GM21786 (cell line): Measurements from ENCODE around the gene SIKE1.
"Not testable (repeated sequence)": the region's sequence is repeated elsewhere in the genome, so short reads cannot be mapped to it uniquely, and the experiment has no call there.

ENCODE experiments used
- ATAC-seq: cut with Tn5 transposase; IDR thresholded peaks from one replicate; pipeline ENCODE4 v1.9.1; 2021; ENCODE audit not compliant: unreplicated experiment

Gene SIKE1

DNA sequence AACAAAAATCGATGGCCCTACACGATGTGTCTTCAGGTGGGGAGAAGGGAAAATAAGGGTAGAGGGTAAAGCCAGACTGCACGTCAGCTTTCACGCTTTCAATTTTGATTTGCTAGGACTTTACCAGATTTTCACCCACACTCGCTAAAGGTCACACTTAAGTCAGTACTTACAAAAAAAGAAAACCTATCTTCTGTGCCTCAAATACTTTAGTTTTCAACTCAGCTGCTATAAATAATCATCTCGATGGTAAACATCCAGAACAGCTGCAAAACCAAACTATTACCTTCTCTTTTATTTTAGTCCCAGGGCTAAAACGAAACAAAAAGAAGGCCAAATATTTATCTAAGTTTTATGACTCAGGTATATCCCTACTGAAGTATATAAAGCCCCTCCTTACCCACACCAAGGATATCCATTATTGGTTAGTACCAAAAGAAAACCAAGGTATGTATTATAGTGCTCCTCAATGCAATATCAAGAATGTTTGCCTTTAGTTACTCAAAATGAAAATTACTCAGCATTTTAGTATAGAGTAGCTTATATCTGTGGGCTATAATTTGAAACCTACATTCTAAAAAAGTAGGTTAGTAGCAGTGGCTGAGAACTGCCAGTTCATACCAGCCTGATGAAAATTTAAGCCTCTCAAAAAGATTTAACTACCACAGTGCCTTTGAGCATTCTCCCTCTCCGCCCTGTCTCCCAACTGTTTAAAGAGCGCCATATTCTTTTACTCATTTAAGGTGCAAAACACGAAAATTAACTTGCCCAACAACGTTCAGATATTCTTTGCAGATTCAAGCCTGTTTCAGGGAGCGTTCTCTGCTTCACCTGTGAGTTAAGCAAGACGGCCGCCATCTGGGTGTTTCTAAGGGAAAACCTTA lies 24.2 kb downstream of the SIKE1 start:
- ATAC-seq = peak; percentile 33

DNA sequence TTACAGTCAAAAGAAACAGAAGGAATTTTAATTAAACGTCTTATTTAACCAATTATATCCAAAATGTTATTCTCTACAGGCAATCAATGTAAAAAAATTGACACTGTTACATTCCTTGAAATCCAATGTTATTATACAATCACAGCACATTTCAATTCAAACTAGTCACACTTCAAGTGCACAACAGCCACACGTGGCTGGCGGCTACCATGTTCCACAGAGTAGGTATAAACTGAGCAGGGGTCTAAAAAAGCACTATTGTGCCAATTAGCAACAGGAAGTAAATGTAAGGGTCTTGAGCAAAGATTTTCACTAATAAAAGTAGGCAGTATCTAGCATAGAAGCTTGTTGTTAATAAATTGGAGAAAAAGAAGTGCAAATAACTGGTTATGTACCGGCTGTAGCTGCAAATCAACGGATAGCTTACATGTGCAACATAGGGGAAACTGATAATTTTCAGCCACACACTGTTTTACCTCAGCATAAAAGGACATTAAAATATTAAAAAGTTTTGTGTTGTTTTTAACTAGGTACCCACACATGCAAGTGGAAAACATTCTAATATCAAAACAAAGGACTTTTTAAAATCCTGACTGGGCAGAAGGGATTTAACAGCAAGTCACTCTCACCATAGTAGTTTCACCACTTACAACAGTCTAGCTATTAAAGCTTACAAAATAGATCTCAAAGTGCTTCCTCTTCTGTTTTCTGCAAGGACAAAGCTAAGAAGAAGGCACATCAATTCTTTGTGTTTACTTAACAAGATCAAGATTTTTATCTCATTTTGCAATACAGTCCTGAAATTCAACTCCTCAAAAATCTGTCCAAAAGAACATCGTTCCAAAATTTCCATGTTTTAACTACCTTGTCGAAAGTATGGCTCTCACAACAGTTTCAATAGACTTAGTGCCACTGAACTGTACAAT lies 25.2 kb downstream of the SIKE1 start:
- ATAC-seq = no peak

DNA sequence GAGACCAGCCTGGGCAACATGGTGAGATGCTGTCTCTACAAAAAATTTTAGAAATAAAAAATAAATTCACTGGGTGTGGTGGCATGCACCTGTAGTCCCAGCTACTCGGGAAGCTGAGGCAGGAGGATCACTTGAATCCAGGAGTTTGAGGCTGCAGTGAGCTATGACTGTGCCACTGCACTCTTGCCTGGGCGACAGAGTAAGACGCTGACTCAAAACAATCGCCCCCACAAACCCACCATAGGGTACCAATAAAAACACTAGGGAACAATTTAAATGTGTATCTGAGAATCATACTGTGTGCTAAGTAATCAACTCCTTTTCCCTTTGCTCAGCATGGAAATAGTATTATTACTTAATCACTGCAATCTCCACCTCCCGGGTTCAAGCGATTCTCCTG lies 26.8 kb downstream of the SIKE1 start:
- ATAC-seq = not testable (repeated sequence)

GRCh38 chr1:114753143-114753542 lies 27.3 kb downstream of the SIKE1 start:
- no peak for ATAC-seq

DNA sequence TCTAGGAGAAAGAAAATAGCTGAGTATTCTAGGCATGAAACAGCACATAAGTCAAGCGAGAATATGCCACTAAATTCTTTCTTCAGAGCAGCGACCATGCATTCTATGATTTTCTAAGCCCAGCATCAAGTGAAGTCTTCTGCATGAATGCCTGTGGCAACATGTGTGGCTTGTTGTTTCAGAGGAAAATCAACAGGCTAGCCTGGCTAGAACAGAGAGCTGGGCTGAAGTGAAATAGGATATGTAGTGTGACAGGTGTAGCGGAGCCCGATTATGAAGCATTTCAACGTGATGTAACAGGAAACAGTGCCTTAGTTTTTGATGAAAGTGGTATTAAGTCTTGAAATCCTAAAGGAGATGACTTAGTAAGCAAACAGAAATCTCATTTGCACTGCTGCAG lies 29.7 kb downstream of the SIKE1 start:
- ATAC-seq = no peak

- no peak for ATAC-seq
Measured at GRCh38 chr1:114749835-114750234, 30.6 kb downstream of the SIKE1 start.

GRCh38 chr1:114746450-114747121 lies 33.9 kb downstream of the SIKE1 start:
- ATAC-seq = no peak

DNA sequence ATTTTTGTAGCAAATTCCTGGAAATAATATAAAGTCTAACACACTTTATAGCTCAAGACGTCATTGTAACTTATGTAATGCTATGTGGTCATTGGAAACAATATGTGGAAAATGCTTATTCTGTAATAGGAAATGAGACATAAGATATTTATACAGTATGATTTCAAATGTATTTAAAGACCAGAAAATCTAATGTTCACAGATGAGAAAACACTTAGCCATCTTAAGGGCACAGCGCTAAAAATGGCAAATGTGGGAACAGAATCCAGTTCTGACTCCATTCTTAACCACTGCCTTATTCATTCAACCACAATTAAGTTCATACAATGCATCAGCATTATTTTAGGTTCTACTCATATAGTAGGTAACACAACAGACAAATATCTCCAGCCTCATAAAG lies 35.2 kb downstream of the SIKE1 start:
- ATAC-seq = no peak

- ATAC-seq = no peak
Measured at GRCh38 chr1:114741963-114742746, 38.3 kb downstream of the SIKE1 start.

DNA sequence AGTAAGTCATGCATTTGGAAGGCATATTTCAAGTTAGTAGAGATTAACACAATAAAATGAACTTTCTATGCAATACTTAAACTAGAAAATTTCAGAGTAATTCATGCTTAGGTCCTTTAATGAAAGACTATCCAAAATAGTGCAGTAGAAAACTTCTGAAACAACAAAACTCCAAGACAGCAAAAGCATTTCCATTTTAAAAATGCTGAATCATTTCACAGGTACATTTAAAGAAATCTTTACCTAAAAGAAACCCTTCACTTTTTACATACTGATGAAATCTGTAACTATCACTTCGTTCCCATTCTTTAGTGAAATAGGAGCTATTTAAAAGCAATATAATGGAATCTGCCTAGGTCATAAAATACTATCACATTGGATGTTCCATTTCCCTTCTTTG lies 40.2 kb downstream of the SIKE1 start:
- ATAC-seq = no peak

GRCh38 chr1:114737314-114737849 lies 43.1 kb downstream of the SIKE1 start:
- ATAC-seq = no peak

DNA sequence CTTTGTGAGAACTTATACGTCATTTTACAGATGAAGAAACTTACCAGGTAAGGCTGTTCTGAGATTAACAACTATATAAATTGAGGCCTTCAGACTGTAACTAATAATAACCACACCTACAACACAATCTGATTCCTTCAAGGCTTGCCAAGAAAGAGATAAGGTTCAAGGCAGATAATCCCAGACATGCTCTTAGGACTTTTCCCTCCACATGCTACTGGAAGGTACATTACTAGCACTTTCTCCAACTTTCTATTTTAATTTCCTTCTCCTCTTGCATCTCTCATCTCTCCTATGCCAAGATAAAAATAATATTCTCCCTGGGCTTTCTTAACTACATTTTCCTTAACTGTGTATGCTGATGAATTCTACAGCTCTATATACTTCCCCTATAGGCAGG lies 45.0 kb downstream of the SIKE1 start:
- ATAC-seq = no peak

GRCh38 chr1:114729782-114730181 lies 50.7 kb downstream of the SIKE1 start:
- no peak for ATAC-seq

DNA sequence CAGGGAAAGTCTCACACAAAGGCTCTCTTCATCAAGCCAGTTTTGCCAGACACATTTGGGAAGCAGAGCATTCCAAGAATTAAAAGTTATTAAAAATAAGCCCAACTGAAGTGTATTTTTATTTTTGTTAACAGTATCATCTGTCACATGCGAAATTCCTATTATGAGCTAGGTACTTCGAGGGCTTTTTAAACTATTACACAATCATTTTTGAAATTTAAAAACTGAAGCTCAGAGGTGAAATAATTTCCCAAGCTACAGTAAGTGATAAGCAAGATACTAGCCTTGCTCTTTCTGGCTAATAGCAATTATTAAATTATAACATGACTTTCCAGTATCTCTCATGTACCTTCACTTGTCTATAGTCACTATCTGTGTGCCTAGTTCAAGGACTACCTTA lies 51.9 kb downstream of the SIKE1 start:
- no peak for ATAC-seq

GRCh38 chr1:114725230-114725629 lies 55.3 kb downstream of the SIKE1 start:
- no peak for ATAC-seq

GRCh38 chr1:114723915-114724314 lies 56.6 kb downstream of the SIKE1 start:
- no peak for ATAC-seq

DNA sequence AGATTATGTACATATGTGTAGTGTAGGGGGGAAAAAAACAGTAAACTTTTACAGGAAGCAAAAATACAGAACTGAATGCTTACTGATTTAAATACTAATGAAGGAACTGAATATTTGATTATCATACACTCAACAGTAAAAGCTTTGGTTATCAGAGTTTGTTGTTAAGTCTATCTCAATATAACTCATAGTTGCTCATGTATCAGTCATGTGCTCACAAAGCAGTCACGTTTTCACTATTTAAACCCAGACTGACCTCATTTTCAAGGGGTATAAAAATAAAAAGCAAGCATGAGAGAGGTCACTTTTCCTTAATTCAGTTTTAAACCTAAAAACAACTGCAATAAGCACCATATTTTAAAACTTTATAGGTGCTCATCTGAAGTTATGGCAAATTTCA lies 57.0 kb downstream of the SIKE1 start:
- ATAC-seq = no peak

DNA sequence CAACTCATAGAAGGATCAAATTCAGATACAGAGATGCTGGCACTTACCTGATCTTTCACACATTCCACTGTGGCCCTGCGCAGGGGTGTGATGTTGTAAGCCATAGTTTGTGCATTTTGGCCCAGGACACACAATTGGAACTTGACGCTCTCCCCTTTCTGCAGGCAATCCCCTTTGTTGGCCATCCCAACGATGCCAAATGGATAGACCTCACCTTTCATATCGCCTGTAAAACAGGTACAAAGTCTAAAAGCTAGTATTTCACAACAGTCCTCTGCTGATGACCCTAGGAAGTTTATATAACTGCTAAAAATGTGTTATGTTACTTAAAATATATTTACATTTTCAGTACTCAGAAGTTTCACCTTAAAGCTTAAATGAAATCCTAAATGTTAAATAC lies 60.0 kb downstream of the SIKE1 start:
- ATAC-seq = no peak
